HepG2 (cell line): Measurements from ENCODE around the gene GABBR2. TPM values are rescaled to one million over a fixed set of nuclear protein-coding genes. Genes with fewer than 3 reads are reported as not detected.

ENCODE experiments used
- CEBPZ ChIP-seq: IDR thresholded peaks from 2 replicates; pipeline ENCODE4 v1.6.1; 2012; ENCODE audit warnings: low read length, improper control_type of control experiment
- HNRNPUL1 ChIP-seq: fragments of 200-400 bp; formaldehyde crosslinking; IDR thresholded peaks from 2 replicates; pipeline ENCODE4 v1.6.1; 2017; ENCODE audit warnings: low read depth, mild to moderate bottlenecking, low read length, moderate library complexity
- KAT2B ChIP-seq: fragments of 150-350 bp; IDR thresholded peaks from 2 replicates; pipeline ENCODE4 v1.6.1; 2014; ENCODE audit warnings: low read depth, low read length, borderline replicate concordance
- KDM3A ChIP-seq: IDR thresholded peaks from 2 replicates; pipeline ENCODE4 v1.6.1; 2018; ENCODE audit warnings: low read depth, missing compliant biosample characterization
- NBN ChIP-seq: fragments of 450-650 bp; conservative IDR thresholded peaks from 2 replicates; pipeline ENCODE4 v1.6.1; 2017
- RARG ChIP-seq: sonication (generic); formaldehyde crosslinking; IDR thresholded peaks from 2 replicates; pipeline ENCODE4 v1.4.0; 2020; ENCODE audit warnings: low read depth, mild to moderate bottlenecking, missing genetic modification reagents
- SETDB1 ChIP-seq: sonication (generic); formaldehyde crosslinking; IDR thresholded peaks from 2 replicates; pipeline ENCODE4 v1.5.1; 2020; ENCODE audit warnings: missing genetic modification reagents, mild to moderate bottlenecking, borderline replicate concordance
- SMAD9 ChIP-seq: sonication (generic); formaldehyde crosslinking; IDR thresholded peaks from 2 replicates; pipeline ENCODE4 v1.5.1; 2020; ENCODE audit warnings: mild to moderate bottlenecking, missing genetic modification reagents
- SMYD3 ChIP-seq: sonication (generic); formaldehyde crosslinking; IDR thresholded peaks from 2 replicates; pipeline ENCODE4 v1.8.1; 2023; ENCODE audit warnings: mild to moderate bottlenecking, missing genetic modification reagents
- SP1 ChIP-seq, 2 experiments: fragments of 450-650 bp in 1 of 2; sonication (generic) in 1 of 2; formaldehyde crosslinking in 1 of 2; IDR thresholded peaks; 2 replicates each; pipeline versions ENCODE4 v1.4.0 to v1.6.1; 2016 to 2020; ENCODE audit warnings: missing genetic modification reagents in 1 of 2
- TFE3 ChIP-seq: IDR thresholded peaks from 2 replicates; pipeline ENCODE4 v1.6.1; 2016
- TMF1 ChIP-seq: sonication (generic); formaldehyde crosslinking; IDR thresholded peaks from 2 replicates; pipeline ENCODE4 v1.8.1; 2022; ENCODE audit warnings: low read depth, missing genetic modification reagents
- ZBTB21 ChIP-seq: sonication (generic); formaldehyde crosslinking; IDR thresholded peaks from 2 replicates; pipeline ENCODE4 v1.4.0; 2020; ENCODE audit warnings: missing genetic modification reagents
- ZBTB7A ChIP-seq: sonication (generic); formaldehyde crosslinking; IDR thresholded peaks from 2 replicates; pipeline ENCODE4 v1.8.0; 2022; ENCODE audit warnings: mild to moderate bottlenecking, missing genetic modification reagents
- ZEB1 ChIP-seq: IDR thresholded peaks from 2 replicates; pipeline ENCODE4 v1.6.1; 2012; ENCODE audit warnings: mild to moderate bottlenecking, low read depth, inconsistent platforms; ENCODE audit not compliant: insufficient replicate concordance
- ZNF367 ChIP-seq: sonication (generic); formaldehyde crosslinking; IDR thresholded peaks from 2 replicates; pipeline ENCODE4 v1.4.0; 2020; ENCODE audit warnings: missing genetic modification reagents, borderline replicate concordance
- ZNF564 ChIP-seq: sonication (generic); formaldehyde crosslinking; IDR thresholded peaks from 2 replicates; pipeline ENCODE4 v1.8.1; 2023; ENCODE audit warnings: mild to moderate bottlenecking, missing genetic modification reagents
- polyA plus RNA-seq, 8 experiments: library from polyadenylated mRNA; depleted of rRNA in 3 of 8; stranded (reverse) in 7 of 8; unstranded in 1 of 8; fragments of >200 nt; fragmentation: Illumina TruSeq in 4 of 8; extraction: Trizol in 4 of 8; gene quantifications; 2 replicates each; pipeline versions ENCODE4 v1.2.1 to v1.2.3, GENCODE V29; 2011 to 2016; ENCODE audit warnings: low read depth in 4 of 8, missing spikeins in 1 of 8, mixed read lengths in 1 of 8; ENCODE audit not compliant: insufficient read depth in 1 of 8
- total RNA-seq, 5 experiments: library from RNA; depleted of rRNA; stranded (reverse); fragments of >200 nt; fragmentation: Illumina TruSeq; extraction: Trizol; gene quantifications; 2 replicates each; pipeline ENCODE4 v1.2.3, GENCODE V29; 2016; ENCODE audit warnings: low read depth in 1 of 5
- TF ChIP-seq, protein P1 (sequence below): sonication (generic); formaldehyde crosslinking; IDR thresholded peaks from 2 replicates; pipeline ENCODE4 v1.9.0; 2022; ENCODE audit warnings: missing genetic modification reagents, mild to moderate bottlenecking, borderline replicate concordance
- TF ChIP-seq, protein P2 (sequence below): sonication (generic); formaldehyde crosslinking; IDR thresholded peaks from 2 replicates; pipeline ENCODE4 v1.4.0; 2020; ENCODE audit warnings: missing genetic modification reagents; ENCODE audit errors: not compliant biosample characterization
- TF ChIP-seq, protein P3 (sequence below): conservative IDR thresholded peaks from 2 replicates; pipeline ENCODE4 v1.6.1; 2018; ENCODE audit warnings: missing genetic modification reagents

Gene GABBR2
- total and polyA plus RNA-seq, 2 of the 13 experiments (the other 11 are each of a cell fraction or from before 2014, with no cell fraction given), result 0.02 TPM; not detected in 1

- TF ChIP-seq, protein P1, sequence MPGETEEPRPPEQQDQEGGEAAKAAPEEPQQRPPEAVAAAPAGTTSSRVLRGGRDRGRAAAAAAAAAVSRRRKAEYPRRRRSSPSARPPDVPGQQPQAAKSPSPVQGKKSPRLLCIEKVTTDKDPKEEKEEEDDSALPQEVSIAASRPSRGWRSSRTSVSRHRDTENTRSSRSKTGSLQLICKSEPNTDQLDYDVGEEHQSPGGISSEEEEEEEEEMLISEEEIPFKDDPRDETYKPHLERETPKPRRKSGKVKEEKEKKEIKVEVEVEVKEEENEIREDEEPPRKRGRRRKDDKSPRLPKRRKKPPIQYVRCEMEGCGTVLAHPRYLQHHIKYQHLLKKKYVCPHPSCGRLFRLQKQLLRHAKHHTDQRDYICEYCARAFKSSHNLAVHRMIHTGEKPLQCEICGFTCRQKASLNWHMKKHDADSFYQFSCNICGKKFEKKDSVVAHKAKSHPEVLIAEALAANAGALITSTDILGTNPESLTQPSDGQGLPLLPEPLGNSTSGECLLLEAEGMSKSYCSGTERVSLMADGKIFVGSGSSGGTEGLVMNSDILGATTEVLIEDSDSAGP (CRISPR knock-in tag), result peak; percentile 95; the same call in 1 of the 2 replicates
- TF ChIP-seq, protein P2, sequence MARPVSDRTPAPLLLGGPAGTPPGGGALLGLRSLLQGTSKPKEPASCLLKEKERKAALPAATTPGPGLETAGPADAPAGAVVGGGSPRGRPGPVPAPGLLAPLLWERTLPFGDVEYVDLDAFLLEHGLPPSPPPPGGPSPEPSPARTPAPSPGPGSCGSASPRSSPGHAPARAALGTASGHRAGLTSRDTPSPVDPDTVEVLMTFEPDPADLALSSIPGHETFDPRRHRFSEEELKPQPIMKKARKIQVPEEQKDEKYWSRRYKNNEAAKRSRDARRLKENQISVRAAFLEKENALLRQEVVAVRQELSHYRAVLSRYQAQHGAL, result peak; percentile 55
- TF ChIP-seq RARG (peak; percentile 67; the same call in 1 of the 2 replicates), TFE3 (0 out of 2 replicates have a peak, but pooled peaks have one; percentile 40), HNRNPUL1 (no peak), TMF1 (peak; percentile 56; the same call in 1 of the 2 replicates), ZBTB7A (CRISPR knock-in tag) (no peak), CEBPZ (no peak), KAT2B (no peak), KDM3A (CRISPR knock-in tag) (peak; percentile 21; the same call in 1 of the 2 replicates), SMYD3 (CRISPR knock-in tag) (0 out of 2 replicates have a peak, but pooled peaks have one; percentile 17), SETDB1 (CRISPR knock-in tag) (no peak), ZNF564 (CRISPR knock-in tag) (no peak), SMAD9 (CRISPR knock-in tag) (no peak), ZEB1 (no peak), ZNF367 (CRISPR knock-in tag) (peak; percentile 85; the same call in 1 of the 2 replicates), ZBTB21 (CRISPR knock-in tag) (no peak), NBN (no peak), SP1 (IDR thresholded peaks at IDR 0.05) (no peak), SP1 (CRISPR knock-in tag; IDR thresholded peaks at IDR 0.05) (peak; percentile 75; the same call in 1 of the 2 replicates)
- TF ChIP-seq, protein P3, sequence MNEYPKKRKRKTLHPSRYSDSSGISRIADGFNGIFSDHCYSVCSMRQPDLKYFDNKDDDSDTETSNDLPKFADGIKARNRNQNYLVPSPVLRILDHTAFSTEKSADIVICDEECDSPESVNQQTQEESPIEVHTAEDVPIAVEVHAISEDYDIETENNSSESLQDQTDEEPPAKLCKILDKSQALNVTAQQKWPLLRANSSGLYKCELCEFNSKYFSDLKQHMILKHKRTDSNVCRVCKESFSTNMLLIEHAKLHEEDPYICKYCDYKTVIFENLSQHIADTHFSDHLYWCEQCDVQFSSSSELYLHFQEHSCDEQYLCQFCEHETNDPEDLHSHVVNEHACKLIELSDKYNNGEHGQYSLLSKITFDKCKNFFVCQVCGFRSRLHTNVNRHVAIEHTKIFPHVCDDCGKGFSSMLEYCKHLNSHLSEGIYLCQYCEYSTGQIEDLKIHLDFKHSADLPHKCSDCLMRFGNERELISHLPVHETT (CRISPR knock-in tag), result peak; percentile 51; the same call in 1 of the 2 replicates
Observed at GRCh38 chr9:98255578-98256296, 453.0 kb downstream of the GABBR2 start, which contains the start of gene TBC1D2 (continued).
